SH-SY5Y (cell line): ENCODE results near the gene RHOA.

Source experiments
- GATA2 ChIP-seq: IDR thresholded peaks from 2 replicates; pipeline ENCODE4 v1.6.1; 2011; ENCODE audit warnings: mild to moderate bottlenecking, low read depth, low read length
- GATA3 ChIP-seq: IDR thresholded peaks from 2 replicates; pipeline ENCODE4 v1.6.1; 2011; ENCODE audit warnings: low read depth, mild to moderate bottlenecking, low read length, moderate library complexity

- TF ChIP-seq GATA3 (no peak), GATA2 (no peak)
Measured at GRCh38 chr3:49333916-49334633, 77.7 kb downstream of the RHOA start.
